ENCODE data around the gene TMEM123.

The TMEM123 gene

GRCh38 chr11:102494216-102494615 is 41.7 kb upstream of the TMEM123 start:
- DNase-seq (ENCODE audit: low read depth), result peak; percentile 46
- H3K4me3 ChIP-seq (ENCODE audit: control insufficient read depth, low read depth, low read length), result no peak overlapping the region

GRCh38 chr11:102493524-102493923 is 41.0 kb upstream of the TMEM123 start:
- H3K4me3 ChIP-seq (ENCODE audit: control insufficient read depth, low read depth, low read length), result no peak overlapping the region
- TF ChIP-seq CTCF (IDR thresholded peaks at IDR 0.05; ENCODE audit: control insufficient read depth, insufficient read depth, low read depth, low read length, missing control alignments), result no peak
- DNase-seq (ENCODE audit: low read depth), result no peak

More at GRCh38 chr11:102494216-102494615, 41.7 kb upstream of the TMEM123 start:
- no peak for TF ChIP-seq CTCF (IDR thresholded peaks at IDR 0.05; ENCODE audit: control insufficient read depth, insufficient read depth, low read depth, low read length, missing control alignments)

DNA sequence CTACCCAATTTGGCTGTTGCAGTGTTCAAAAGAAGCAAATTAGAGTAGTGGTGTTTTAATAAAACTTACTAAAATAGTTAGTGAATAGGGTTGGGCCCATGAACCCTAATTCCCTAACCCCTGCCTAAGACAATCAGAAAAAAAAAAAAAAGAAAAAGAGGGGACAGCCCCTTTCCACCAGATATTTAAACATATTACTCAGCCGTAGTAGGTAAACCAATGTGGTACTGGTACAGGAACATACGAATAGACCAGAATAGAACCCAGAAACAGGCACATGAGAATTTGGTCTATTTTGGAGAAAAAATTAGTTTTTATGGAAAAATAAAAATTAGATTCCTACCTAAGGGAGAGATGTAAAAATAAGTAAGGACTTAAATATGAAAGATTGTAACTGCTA is 39.4 kb upstream of the TMEM123 start:
- no peak for TF ChIP-seq CTCF (IDR thresholded peaks at IDR 0.05; ENCODE audit: control insufficient read depth, insufficient read depth, low read depth, low read length, missing control alignments)
- H3K4me3 ChIP-seq (ENCODE audit: control insufficient read depth, low read depth, low read length), result no peak overlapping the region
- DNase-seq (ENCODE audit: low read depth), result no peak

DNA sequence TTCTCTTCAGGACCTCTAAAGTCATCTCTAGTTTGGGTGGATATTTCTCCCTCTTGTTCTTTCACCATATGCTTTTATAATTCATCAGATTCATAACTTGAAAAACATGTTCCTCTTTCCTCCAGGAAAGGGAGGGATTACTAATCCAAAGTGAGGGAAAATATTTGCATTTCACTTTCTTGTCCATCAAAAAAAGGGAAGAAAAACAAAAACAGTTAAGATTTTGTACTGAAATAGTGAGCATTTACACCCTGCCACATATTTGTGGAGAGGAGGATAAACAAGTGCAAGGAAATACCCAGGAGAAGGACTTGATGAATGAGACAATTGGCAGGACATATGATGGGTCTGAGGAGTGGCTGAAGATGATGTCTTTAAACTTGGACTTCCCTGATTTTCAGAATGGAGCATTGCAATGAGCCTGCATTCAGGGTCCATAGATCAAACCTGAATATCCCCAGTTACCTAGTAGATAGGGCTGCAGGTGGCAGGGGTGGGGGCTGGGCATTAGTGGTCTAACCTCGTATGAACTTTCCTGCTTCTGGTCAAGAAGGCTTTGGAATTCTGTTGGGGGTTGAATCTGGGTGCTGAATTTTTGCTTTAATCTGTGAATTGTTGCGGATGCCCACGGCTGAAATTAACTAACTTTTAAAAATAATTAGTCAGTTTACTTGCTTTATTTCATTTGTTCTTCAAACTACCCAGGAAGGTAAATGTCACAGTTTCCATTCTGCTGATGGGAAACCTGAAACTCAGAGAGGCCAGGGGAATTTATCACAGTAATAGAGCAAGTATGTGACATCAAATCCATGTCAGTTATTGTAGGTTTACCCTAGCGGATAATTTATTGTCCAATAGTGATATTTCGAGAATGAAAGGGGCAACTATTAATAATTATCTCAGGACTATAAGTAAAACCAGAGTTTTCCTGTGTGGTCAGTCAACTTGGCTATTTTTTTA is 36.9 kb upstream of the TMEM123 start:
- DNase-seq (ENCODE audit: low read depth), result no peak
- TF ChIP-seq CTCF (IDR thresholded peaks at IDR 0.05; ENCODE audit: control insufficient read depth, insufficient read depth, low read depth, low read length, missing control alignments), result no peak
- no peak overlapping the region for H3K4me3 ChIP-seq (ENCODE audit: control insufficient read depth, low read depth, low read length)

GRCh38 chr11:102488208-102488607 is 35.6 kb upstream of the TMEM123 start:
- H3K4me3 ChIP-seq (ENCODE audit: control insufficient read depth, low read depth, low read length), result no peak overlapping the region
- TF ChIP-seq CTCF (IDR thresholded peaks at IDR 0.05; ENCODE audit: control insufficient read depth, insufficient read depth, low read depth, low read length, missing control alignments), result no peak
- no peak for DNase-seq (ENCODE audit: low read depth)

DNA sequence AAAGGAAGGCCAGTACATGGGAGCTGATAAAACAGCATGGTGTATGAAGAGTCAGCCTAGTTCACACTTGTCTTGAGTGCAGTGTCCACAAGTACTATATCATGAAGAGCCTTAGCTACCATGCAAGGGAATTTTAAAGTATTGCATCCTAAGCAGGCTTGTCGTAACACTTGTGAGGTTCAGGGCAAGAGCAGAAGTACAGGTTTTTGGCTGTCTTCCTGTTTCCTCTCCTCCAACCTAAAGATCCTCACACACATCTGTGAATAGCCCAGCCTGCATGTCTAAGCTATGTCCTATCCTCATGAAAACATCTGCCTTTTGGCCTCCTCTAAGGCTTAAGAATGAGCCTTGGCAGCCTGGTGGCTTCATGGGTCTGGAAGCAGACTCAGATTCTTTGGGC is 34.6 kb upstream of the TMEM123 start:
- no peak overlapping the region for H3K4me3 ChIP-seq (ENCODE audit: control insufficient read depth, low read depth, low read length)
- no peak for TF ChIP-seq CTCF (IDR thresholded peaks at IDR 0.05; ENCODE audit: control insufficient read depth, insufficient read depth, low read depth, low read length, missing control alignments)
- no peak for DNase-seq (ENCODE audit: low read depth)

Measured in AG09309 (cell line).